Tibial nerve (tissue), 4 donors: ENCODE measurements around the gene FIG4. TPM values are rescaled to one million over a fixed set of nuclear protein-coding genes. Genes with fewer than 3 reads are reported as not detected.

Experiments used
- DNase-seq, 2 donors: peaks; one replicate each; pipeline ENCODE4 v3.0.0-alpha.2; 2019; ENCODE audit warnings: low spot score in 2 of 2
- H3K27ac ChIP-seq, 4 donors: fragments of 200-600 bp; sonication (generic) in 3 of 4; one replicate each; pipeline ENCODE4 v1.5.1; 2017 to 2019; ENCODE audit warnings: mild to moderate bottlenecking in 1 of 4
- H3K27me3 ChIP-seq, 2 donors: fragments of 200-600 bp; sonication (generic) in 1 of 2; one replicate each; pipeline versions ENCODE4 v1.5.1 to v1.6.0; 2017 to 2019
- H3K36me3 ChIP-seq, 3 donors: fragments of 200-600 bp; sonication (generic); one replicate each; pipeline ENCODE4 v1.5.1; 2018 to 2019
- H3K4me1 ChIP-seq, 4 donors: fragments of 200-600 bp; sonication (generic) in 3 of 4; one replicate each; pipeline ENCODE4 v1.5.1; 2017 to 2019
- H3K4me3 ChIP-seq, 4 donors: fragments of 200-600 bp; sonication (generic) in 3 of 4; one replicate each; pipeline ENCODE4 v1.5.1; 2017 to 2019; ENCODE audit warnings: mild to moderate bottlenecking in 1 of 4, moderate library complexity in 1 of 4
- H3K9me3 ChIP-seq, 4 donors: fragments of 200-600 bp; sonication (generic) in 3 of 4; one replicate each; pipeline ENCODE4 v1.5.1; 2017 to 2019
- EP300 ChIP-seq, 2 donors: sonication (generic); formaldehyde crosslinking; IDR thresholded peaks; one replicate each; pipeline ENCODE4 v1.6.1; 2017; ENCODE audit warnings: antibody characterized with exemption in 2 of 2, mild to moderate bottlenecking in 1 of 2
- POLR2A ChIP-seq, 2 donors: fragments of 450-650 bp; IDR thresholded peaks; one replicate each; pipeline ENCODE4 v1.6.1; 2017; ENCODE audit warnings: antibody characterized with exemption in 2 of 2, mild to moderate bottlenecking in 2 of 2, moderate library complexity in 2 of 2
- WGBS, 2 donors: methylation state at CpG; one replicate each; pipeline ENCODE4 v1.1.5; 2018; 5-methylcytosine and 5-hydroxymethylcytosine counted together
- total RNA-seq, 4 donors: library from RNA; depleted of rRNA; stranded (reverse); fragments of >200 nt; gene quantifications; one replicate each; pipeline ENCODE4 v1.1.0, GENCODE V29; 2016
- TF ChIP-seq, protein P1 (sequence below), 5 experiments: fragments of 200-600 bp in 3 of 5; fragments of 450-650 bp in 2 of 5; sonication (generic) in 3 of 5; IDR thresholded peaks; one replicate each; pipeline ENCODE4 v1.5.1; 2016 to 2019; ENCODE audit warnings: antibody characterized with exemption in 5 of 5, mild to moderate bottlenecking in 3 of 5, moderate library complexity in 2 of 5

The FIG4 gene
- total RNA-seq, 4 donors from 2014 or later, result 11.4 to 42.9 (median 21.6) TPM

DNA sequence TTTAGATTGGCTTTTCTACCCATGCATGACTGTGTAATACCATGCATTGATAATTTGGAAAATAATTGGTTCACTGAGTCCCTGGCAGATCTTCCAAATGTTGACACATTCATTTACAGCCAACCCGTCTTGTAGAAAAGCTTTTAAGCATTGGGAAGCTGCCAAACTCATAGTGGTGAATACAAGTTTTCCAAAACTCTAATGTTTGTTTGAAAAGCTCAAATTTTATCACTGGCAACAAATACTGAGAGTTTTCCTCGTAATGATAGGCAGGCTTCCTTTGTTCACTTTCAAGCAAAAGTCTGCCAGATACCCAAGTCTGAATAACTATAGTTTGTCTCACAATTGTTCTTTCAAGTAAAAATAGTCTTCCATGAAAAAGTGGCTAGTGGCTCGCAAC lies 143.0 kb downstream of the FIG4 start:
- Histone ChIP-seq H3K36me3 (peaks cover 0 to 28% (median 0%) of the 10 kb centered on the region in 3 donors), H3K9me3 (peaks cover 0 to 10% (median 0%) of the 10 kb centered on the region in 4 donors), H3K27ac (no peak overlapping the region), H3K4me1 (peaks cover 0 to 8% (median 0%) of the 10 kb centered on the region in 4 donors), H3K4me3 (no peak overlapping the region), H3K27me3 (no peaks in the 10 kb centered on the region)
- no peak for DNase-seq
- TF ChIP-seq POLR2A (IDR thresholded peaks at IDR 0.05) (no peak), EP300 (IDR thresholded peaks at IDR 0.05) (no peak)
- TF ChIP-seq, protein P1, sequence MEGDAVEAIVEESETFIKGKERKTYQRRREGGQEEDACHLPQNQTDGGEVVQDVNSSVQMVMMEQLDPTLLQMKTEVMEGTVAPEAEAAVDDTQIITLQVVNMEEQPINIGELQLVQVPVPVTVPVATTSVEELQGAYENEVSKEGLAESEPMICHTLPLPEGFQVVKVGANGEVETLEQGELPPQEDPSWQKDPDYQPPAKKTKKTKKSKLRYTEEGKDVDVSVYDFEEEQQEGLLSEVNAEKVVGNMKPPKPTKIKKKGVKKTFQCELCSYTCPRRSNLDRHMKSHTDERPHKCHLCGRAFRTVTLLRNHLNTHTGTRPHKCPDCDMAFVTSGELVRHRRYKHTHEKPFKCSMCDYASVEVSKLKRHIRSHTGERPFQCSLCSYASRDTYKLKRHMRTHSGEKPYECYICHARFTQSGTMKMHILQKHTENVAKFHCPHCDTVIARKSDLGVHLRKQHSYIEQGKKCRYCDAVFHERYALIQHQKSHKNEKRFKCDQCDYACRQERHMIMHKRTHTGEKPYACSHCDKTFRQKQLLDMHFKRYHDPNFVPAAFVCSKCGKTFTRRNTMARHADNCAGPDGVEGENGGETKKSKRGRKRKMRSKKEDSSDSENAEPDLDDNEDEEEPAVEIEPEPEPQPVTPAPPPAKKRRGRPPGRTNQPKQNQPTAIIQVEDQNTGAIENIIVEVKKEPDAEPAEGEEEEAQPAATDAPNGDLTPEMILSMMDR (IDR thresholded peaks at IDR 0.05), result no peak
- WGBS, 2 donors, result 11 to 19% methylated on average over 3 of the region's 3 CpGs

DNA sequence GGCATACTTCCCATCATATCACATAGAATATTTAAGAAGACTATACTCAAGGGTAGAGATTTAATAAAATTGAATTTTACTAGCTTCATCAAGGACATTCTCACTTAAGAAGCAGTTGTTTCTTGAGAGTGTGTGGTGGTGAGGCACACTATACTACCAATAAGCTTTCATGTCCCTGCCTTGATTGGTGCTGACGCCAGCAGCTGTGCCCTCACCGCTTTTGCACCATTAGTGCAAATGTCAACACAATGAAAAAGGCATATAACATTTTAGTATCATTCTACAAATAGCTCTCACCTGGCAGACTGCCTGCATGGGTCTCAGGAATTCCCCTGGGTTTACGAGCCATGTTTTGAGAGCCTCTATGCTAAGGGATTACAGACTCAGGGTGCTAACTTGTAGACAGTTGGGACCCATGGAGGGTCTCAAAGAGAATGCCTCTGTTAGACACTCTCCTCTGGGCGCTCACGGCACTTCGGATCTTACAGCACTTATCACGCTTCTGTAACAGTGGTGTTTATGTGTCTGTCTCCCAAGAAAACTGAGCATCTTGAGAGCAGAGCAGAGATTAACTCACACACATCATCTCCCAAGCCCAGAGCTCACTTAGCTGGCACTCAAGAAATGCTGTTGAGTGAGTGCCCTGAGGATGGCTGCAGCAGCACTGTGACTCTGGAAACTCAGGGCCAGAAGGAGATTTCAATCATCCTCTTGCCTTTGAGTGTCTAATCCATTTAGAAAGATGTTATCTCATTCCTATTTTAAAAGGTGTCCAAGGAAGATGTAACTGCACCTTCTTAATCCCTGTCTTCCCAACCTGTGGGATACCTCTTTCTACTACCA lies 143.7 kb downstream of the FIG4 start:
- H3K4me1 ChIP-seq, result peaks cover 0 to 8% (median 0%) of the 10 kb centered on the region in 4 donors
- 76 to 84% methylated on average over 7 of the region's 7 CpGs for WGBS, 2 donors
- TF ChIP-seq POLR2A (IDR thresholded peaks at IDR 0.05) (no peak), EP300 (IDR thresholded peaks at IDR 0.05) (no peak)
- TF ChIP-seq, protein P1 (IDR thresholded peaks at IDR 0.05), result no peak
- H3K36me3 ChIP-seq, result peaks cover 0 to 21% (median 0%) of the 10 kb centered on the region in 3 donors
- peaks cover 0 to 10% (median 0%) of the 10 kb centered on the region in 4 donors for H3K9me3 ChIP-seq
- DNase-seq, result no peak
- no peak overlapping the region for H3K27ac ChIP-seq
- no peak overlapping the region for H3K4me3 ChIP-seq
- no peaks in the 10 kb centered on the region for H3K27me3 ChIP-seq

DNA sequence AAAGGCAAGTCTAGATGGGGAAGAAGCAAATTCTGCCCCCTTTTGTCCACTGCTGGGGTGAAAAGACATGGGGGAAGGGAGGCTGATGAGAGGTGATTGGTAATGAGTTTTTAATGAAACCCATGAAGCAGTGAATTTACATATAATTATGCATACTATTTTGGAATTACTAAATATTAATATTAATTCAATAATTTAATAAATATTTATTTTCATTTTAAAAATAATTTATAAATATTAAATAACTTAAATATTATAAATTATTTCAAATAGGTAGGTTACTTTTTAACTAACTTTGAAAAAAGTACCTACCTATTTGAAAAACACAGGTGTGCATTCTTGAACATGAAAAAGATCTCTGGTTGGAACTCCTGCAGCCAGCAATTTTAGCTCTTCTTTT lies 148.9 kb downstream of the FIG4 start:
- no peak for TF ChIP-seq POLR2A (IDR thresholded peaks at IDR 0.05)
- TF ChIP-seq, protein P1 (IDR thresholded peaks at IDR 0.05), result no peak
- TF ChIP-seq EP300 (IDR thresholded peaks at IDR 0.05), result no peak
- no peak for DNase-seq
- Histone ChIP-seq H3K4me3 (no peak overlapping the region), H3K27ac (no peak overlapping the region), H3K4me1 (no peaks in the 10 kb centered on the region), H3K36me3 (no peaks in the 10 kb centered on the region), H3K9me3 (no peaks in the 10 kb centered on the region), H3K27me3 (no peaks in the 10 kb centered on the region)

DNA sequence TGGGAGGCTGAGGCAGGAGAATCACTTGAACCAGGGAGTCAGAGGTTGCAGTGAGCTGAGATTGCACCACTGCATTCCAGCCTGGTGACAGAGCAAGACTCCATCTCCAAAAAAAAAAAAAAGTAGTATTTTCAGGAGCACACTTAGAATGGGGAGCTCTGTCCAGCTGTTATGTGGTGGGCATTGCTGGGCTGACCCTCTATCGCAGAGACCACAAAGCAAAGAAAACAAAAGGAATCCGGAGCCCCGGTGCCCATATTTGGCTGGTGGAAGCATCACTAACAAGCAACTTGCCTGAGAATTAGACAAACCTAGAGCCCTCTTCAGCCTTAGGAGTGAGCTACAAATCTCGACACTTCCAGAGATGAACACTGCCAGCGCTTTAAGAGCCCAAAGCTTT lies 149.7 kb downstream of the FIG4 start:
- H3K9me3 ChIP-seq, result no peaks in the 10 kb centered on the region
- WGBS, 2 donors, result 88 to 95% methylated on average over 5 of the region's 5 CpGs
- TF ChIP-seq POLR2A (IDR thresholded peaks at IDR 0.05) (no peak), EP300 (IDR thresholded peaks at IDR 0.05) (no peak)
- TF ChIP-seq, protein P1 (IDR thresholded peaks at IDR 0.05), result no peak
- no peaks in the 10 kb centered on the region for H3K4me1 ChIP-seq
- no peaks in the 10 kb centered on the region for H3K36me3 ChIP-seq
- no peak overlapping the region for H3K4me3 ChIP-seq
- H3K27me3 ChIP-seq, result no peaks in the 10 kb centered on the region
- no peak for DNase-seq
- no peak overlapping the region for H3K27ac ChIP-seq

DNA sequence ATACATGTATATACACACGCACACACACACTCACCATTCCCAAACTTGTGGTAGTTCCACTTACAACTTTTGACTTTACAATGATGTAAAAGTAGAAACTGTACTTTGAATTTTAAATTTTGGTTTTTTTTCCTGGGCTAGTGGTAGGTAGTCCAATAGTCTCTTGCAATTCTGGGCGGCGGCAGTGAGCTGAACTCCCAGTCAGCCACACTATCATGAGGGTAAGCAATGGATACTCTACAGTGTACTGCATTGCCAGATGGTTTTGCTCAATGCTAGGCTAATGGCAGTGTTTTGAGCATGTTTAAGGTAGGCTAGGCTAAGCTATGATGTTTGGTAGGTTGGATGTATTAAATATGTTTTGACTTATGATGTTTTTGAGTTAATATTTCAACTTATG lies 150.8 kb downstream of the FIG4 start:
- Histone ChIP-seq H3K27me3 (no peaks in the 10 kb centered on the region), H3K27ac (no peak overlapping the region), H3K4me1 (no peaks in the 10 kb centered on the region), H3K36me3 (no peaks in the 10 kb centered on the region), H3K9me3 (no peaks in the 10 kb centered on the region), H3K4me3 (no peak overlapping the region)
- no peak for TF ChIP-seq EP300 (IDR thresholded peaks at IDR 0.05)
- TF ChIP-seq, protein P1 (IDR thresholded peaks at IDR 0.05), result no peak
- TF ChIP-seq POLR2A (IDR thresholded peaks at IDR 0.05), result no peak
- DNase-seq, result no peak
- 92 to 96% methylated on average over 3 of the region's 3 CpGs for WGBS, 2 donors
